Endothelial cell of umbilical vein (primary cell): ENCODE results near the gene CERS6. TPM values are rescaled to one million over a fixed set of nuclear protein-coding genes. Genes with fewer than 3 reads are reported as not detected.

Experiments
- BruUV-seq: library from RNA; stranded (reverse); fragments of 400-500 nt; replicated peaks from 2 replicates; lab custom pipeline; 2021; lab: Mats Ljungman, UMichigan
- CTCF ChIA-PET: fragments of 300-600, 350-600 bp; sonication (Branson Sonifier 250); formaldehyde crosslinking; loops from one replicate; lab custom pipeline; 2021; ENCODE audit warnings: antibody characterized with exemption, inconsistent platforms; lab: Charles Lee
- POLR2A ChIA-PET: fragments of 300-600, 350-600 bp; sonication (Branson Sonifier 250); formaldehyde crosslinking; loops from one replicate; lab custom pipeline; 2021; ENCODE audit warnings: antibody characterized with exemption, inconsistent platforms; lab: Charles Lee
- DNase-seq: peaks from one replicate; pipeline ENCODE4 v3.0.0-alpha.2; 2011; ENCODE audit warnings: low read depth, low spot score
- FAIRE-seq: peaks from 2 replicates; lab custom pipeline; 2011; peaks lifted over from hg19 to GRCh38; lab: Jason Lieb, UNC
- H2AFZ ChIP-seq: 2 replicates; pipeline ENCODE4 v1.6.0; 2012; ENCODE audit warnings: low read depth, low read length, control low read depth, inconsistent platforms
- H3K27ac ChIP-seq: 2 replicates; pipeline ENCODE4 v1.5.1; 2011; ENCODE audit warnings: low read depth, mild to moderate bottlenecking, control low read depth, low read length, moderate library complexity; ENCODE audit not compliant: insufficient read depth
- H3K27me3 ChIP-seq, 2 experiments: 2 replicates each; pipeline versions ENCODE4 v1.6.0 to v1.6.1; 2011; ENCODE audit warnings: low read length in 2 of 2, mixed read lengths in 1 of 2; ENCODE audit not compliant: control insufficient read depth in 2 of 2, insufficient read depth in 2 of 2
- H3K36me3 ChIP-seq, 2 experiments: 2 replicates in 1 of 2; 3 replicates in 1 of 2; pipeline ENCODE4 v1.5.1; 2011; ENCODE audit warnings: low read length in 2 of 2, mild to moderate bottlenecking in 1 of 2, moderate library complexity in 1 of 2; ENCODE audit not compliant: control insufficient read depth in 2 of 2, insufficient read depth in 2 of 2; ENCODE audit errors: extremely low read depth in 1 of 2
- H3K4me1 ChIP-seq: 3 replicates; pipeline ENCODE4 v1.5.1; 2011; ENCODE audit warnings: mild to moderate bottlenecking, low read length; ENCODE audit not compliant: control insufficient read depth, insufficient read depth; ENCODE audit errors: extremely low read depth
- H3K4me2 ChIP-seq: 2 replicates; pipeline ENCODE4 v1.6.1; 2011; ENCODE audit warnings: low read length, control low read depth, mixed read lengths; ENCODE audit not compliant: insufficient read depth
- H3K4me3 ChIP-seq, 3 experiments: fragments of 200-600 bp in 1 of 3; sonication (generic), shearing (Covaris generic) in 1 of 3; replicated peaks in 1 of 3; 2 replicates each; pipeline ENCODE4 v1.5.1; 2011 to 2016; ENCODE audit warnings: control low read depth in 3 of 3, low read length in 3 of 3, mild to moderate bottlenecking in 2 of 3, inconsistent platforms in 1 of 3, low read depth in 1 of 3, moderate library complexity in 1 of 3; ENCODE audit not compliant: insufficient read depth in 1 of 3
- H3K79me2 ChIP-seq: 2 replicates; pipeline ENCODE4 v1.6.0; 2012; ENCODE audit warnings: low read length, inconsistent platforms; ENCODE audit not compliant: control insufficient read depth, insufficient read depth
- H3K9ac ChIP-seq: replicated peaks from 2 replicates; pipeline ENCODE3; 2011; ENCODE audit warnings: low read length, control low read depth; ENCODE audit not compliant: insufficient read depth; ENCODE audit errors: extremely low read depth
- H3K9me1 ChIP-seq: replicated peaks from 3 replicates; pipeline ENCODE4 v1.6.0; 2011; ENCODE audit warnings: mild to moderate bottlenecking, low read length; ENCODE audit not compliant: control insufficient read depth, insufficient read depth; ENCODE audit errors: extremely low read depth
- H3K9me3 ChIP-seq: replicated peaks from 2 replicates; pipeline ENCODE4 v1.5.1; 2012; ENCODE audit warnings: low read length, inconsistent platforms; ENCODE audit not compliant: control insufficient read depth, insufficient read depth
- H4K20me1 ChIP-seq: replicated peaks from 2 replicates; pipeline ENCODE3; 2011; ENCODE audit warnings: mild to moderate bottlenecking, low read length; ENCODE audit not compliant: control insufficient read depth, insufficient read depth; ENCODE audit errors: extremely low read depth
- CTCF ChIP-seq, 2 donors: IDR thresholded peaks; 1 replicate in 1 of 2; 2 replicates in 1 of 2; pipeline ENCODE4 v1.5.1; 2011; ENCODE audit warnings: low read length in 2 of 2, mild to moderate bottlenecking in 2 of 2, moderate library complexity in 2 of 2, control low read depth in 1 of 2, inconsistent platforms in 1 of 2, low read depth in 1 of 2; ENCODE audit not compliant: insufficient read depth in 1 of 2; ENCODE audit errors: extremely low read depth in 1 of 2
- EZH2 ChIP-seq: IDR thresholded peaks from 2 replicates; pipeline ENCODE4 v1.6.1; 2012; ENCODE audit warnings: borderline replicate concordance, low read depth, mild to moderate bottlenecking, moderate library complexity, low read length, inconsistent platforms; ENCODE audit not compliant: severe bottlenecking
- FOS ChIP-seq: IDR thresholded peaks from 2 replicates; pipeline ENCODE4 v1.6.1; 2011; ENCODE audit warnings: mild to moderate bottlenecking, low read length, moderate library complexity, borderline replicate concordance; ENCODE audit not compliant: insufficient read depth
- GATA2 ChIP-seq: IDR thresholded peaks from 2 replicates; pipeline ENCODE4 v1.7.0; 2011; ENCODE audit warnings: low read depth, mild to moderate bottlenecking, moderate library complexity, mixed read lengths, low read length; ENCODE audit not compliant: insufficient read length, insufficient read depth
- JUN ChIP-seq: IDR thresholded peaks from 2 replicates; pipeline ENCODE4 v1.6.1; 2011; ENCODE audit warnings: borderline replicate concordance, low read depth; ENCODE audit not compliant: insufficient read length, insufficient read depth
- MAX ChIP-seq: IDR thresholded peaks from 2 replicates; pipeline ENCODE4 v1.6.1; 2011; ENCODE audit not compliant: insufficient read depth, insufficient read length
- MYC ChIP-seq: IDR thresholded peaks from one replicate; pipeline ENCODE4 v1.6.1; 2011; ENCODE audit warnings: mild to moderate bottlenecking, low read depth, low read length
- POLR2A ChIP-seq: IDR thresholded peaks from 2 replicates; pipeline ENCODE4 v1.6.1; 2012; ENCODE audit warnings: low read depth, mild to moderate bottlenecking, control low read depth, low read length
- POLR2AphosphoS5 ChIP-seq: IDR thresholded peaks from 2 replicates; pipeline ENCODE4 v1.6.1; 2012; ENCODE audit warnings: low read depth, mild to moderate bottlenecking, control low read depth, low read length, moderate library complexity; ENCODE audit not compliant: insufficient read depth
- dilution Hi-C: fragments of 300-500 bp; cut with MboI; formaldehyde crosslinking; loops from one replicate; pipeline ENCODE4 v1.15.0; 2019; ENCODE audit warnings: low sequenced_read_pairs; ENCODE audit not compliant: extremely low pct_ligation_motif_present
- intact Hi-C: fragments of 100-400 bp; cut with micrococcal nuclease; formaldehyde crosslinking; loops from one replicate; pipeline ENCODE4 v1.10.0; 2022
- polyA plus RNA-seq, 4 experiments: library from polyadenylated mRNA; depleted of rRNA in 3 of 4; stranded (reverse) in 3 of 4; unstranded in 1 of 4; fragments of >200 nt; gene quantifications; 2 replicates each; pipeline versions ENCODE4 v1.2.1 to v1.2.3, GENCODE V29; 2011 to 2012; ENCODE audit warnings: missing spikeins in 1 of 4
- total RNA-seq: library from RNA; stranded (reverse); gene quantifications from 2 replicates; pipeline ENCODE4 v1.2.3, GENCODE V29; 2021

CERS6 gene
- total and polyA plus RNA-seq, 2 donors (not counting 3 experiments of a cell fraction or from before 2014, with no cell fraction given): 2.7 to 11.7 TPM

GRCh38 chr2:168480825-168481585, 24.9 kb downstream of the CERS6 start:
- dilution Hi-C loops (no loop called here), intact Hi-C loops (no loop called here)
- Histone ChIP-seq H3K9me3 (no peaks in the 10 kb centered on the region), H3K4me2 (no peak overlapping the region), H3K4me1 (no peaks in the 10 kb centered on the region), H3K27me3 (no peaks in the 10 kb centered on the region), H3K9ac (no peak overlapping the region), H4K20me1 (peaks cover 2% of the 10 kb centered on the region), H3K4me3 (no peak overlapping the region), H3K36me3 (no peaks in the 10 kb centered on the region), H3K79me2 (no peaks in the 10 kb centered on the region), H2AFZ (no peak overlapping the region), H3K9me1 (no peaks in the 10 kb centered on the region), H3K27ac (no peak overlapping the region)
- CTCF ChIA-PET: interaction anchor here (1.0 to 2.1 kb wide), 2 partner anchors 9 to 135 kb away, joined by 3 to 7 read pairs; no protein-coding TSS in a partner anchor
- FAIRE-seq: no peak
- BruUV-seq: no TSS peak
- POLR2A ChIA-PET: no interaction called here
- DNase-seq: no peak
- TF ChIP-seq FOS (no peak), GATA2 (no peak), MAX (no peak), JUN (no peak), POLR2AphosphoS5 (no peak), EZH2 (no peak), CTCF (IDR thresholded peaks at IDR 0.05; ENCODE audit: extremely low read depth in 1 of 2, insufficient read depth in 1 of 2, low read depth in 1 of 2, low read length in 2 of 2) (no peak), POLR2A (no peak), MYC (no peak)
